HepG2 (cell line): ENCODE results near the gene NXN. TPM values are rescaled to one million over a fixed set of nuclear protein-coding genes. Genes with fewer than 3 reads are reported as not detected.

Experiments
- AGO1 ChIP-seq: fragments of 200-400 bp; formaldehyde crosslinking; IDR thresholded peaks from 2 replicates; pipeline ENCODE4 v1.6.1; 2017; ENCODE audit warnings: mild to moderate bottlenecking, low read depth, low read length, moderate library complexity; ENCODE audit not compliant: poor library complexity, severe bottlenecking
- ARNT2 ChIP-seq: sonication (generic); formaldehyde crosslinking; IDR thresholded peaks from 2 replicates; pipeline ENCODE4 v1.8.0; 2022; ENCODE audit warnings: mild to moderate bottlenecking, low read depth, missing genetic modification reagents, moderate library complexity
- CSRNP2 ChIP-seq: sonication (generic); formaldehyde crosslinking; conservative IDR thresholded peaks from 2 replicates; pipeline ENCODE4 v1.8.0; 2022; ENCODE audit warnings: low read depth, missing genetic modification reagents
- DPF2 ChIP-seq: sonication (generic); formaldehyde crosslinking; IDR thresholded peaks from 2 replicates; pipeline ENCODE4 v1.4.0; 2020; ENCODE audit warnings: mild to moderate bottlenecking, low read depth, missing genetic modification reagents, borderline replicate concordance
- FLYWCH1 ChIP-seq: sonication (generic); formaldehyde crosslinking; IDR thresholded peaks from 2 replicates; pipeline ENCODE4 v1.8.1; 2023; ENCODE audit warnings: mild to moderate bottlenecking, missing genetic modification reagents
- KLF11 ChIP-seq: IDR thresholded peaks from 2 replicates; pipeline ENCODE4 v1.6.1; 2016; ENCODE audit warnings: missing compliant biosample characterization
- NR2F6 ChIP-seq, 2 experiments: IDR thresholded peaks; 2 replicates each; pipeline ENCODE4 v1.6.1; 2016; ENCODE audit warnings: antibody characterized with exemption in 1 of 2, mild to moderate bottlenecking in 1 of 2
- PAF1 ChIP-seq: IDR thresholded peaks from 2 replicates; pipeline ENCODE4 v1.6.1; 2016; ENCODE audit warnings: missing genetic modification reagents, missing compliant biosample characterization
- POGZ ChIP-seq: sonication (generic); formaldehyde crosslinking; IDR thresholded peaks from 2 replicates; pipeline ENCODE4 v1.4.0; 2020; ENCODE audit warnings: mild to moderate bottlenecking, missing genetic modification reagents
- RCOR2 ChIP-seq: IDR thresholded peaks from 2 replicates; pipeline ENCODE4 v1.6.1; 2016; ENCODE audit warnings: missing biosample characterization, missing genetic modification reagents
- SMC3 ChIP-seq: IDR thresholded peaks from 2 replicates; pipeline ENCODE4 v1.6.1; 2011; ENCODE audit warnings: low read length, improper control_type of control experiment
- SOX13 ChIP-seq, 3 experiments: fragments of 450-650 bp in 1 of 3; sonication (generic) in 1 of 3; formaldehyde crosslinking in 1 of 3; IDR thresholded peaks in 2 of 3; conservative IDR thresholded peaks in 1 of 3; 2 replicates each; pipeline versions ENCODE4 v1.5.0 to v1.6.1; 2016 to 2020; ENCODE audit warnings: antibody characterized with exemption in 1 of 3, mild to moderate bottlenecking in 1 of 3, missing compliant biosample characterization in 1 of 3, missing genetic modification reagents in 1 of 3, moderate library complexity in 1 of 3
- UBTF ChIP-seq: sonication (generic); formaldehyde crosslinking; IDR thresholded peaks from 2 replicates; pipeline ENCODE4 v1.4.0; 2020; ENCODE audit warnings: mild to moderate bottlenecking, missing genetic modification reagents
- WIZ ChIP-seq: sonication (generic); formaldehyde crosslinking; IDR thresholded peaks from 2 replicates; pipeline ENCODE4 v1.5.1; 2020; ENCODE audit warnings: mild to moderate bottlenecking, missing genetic modification reagents
- YEATS4 ChIP-seq: sonication (generic); formaldehyde crosslinking; IDR thresholded peaks from 2 replicates; pipeline ENCODE4 v1.4.0; 2020; ENCODE audit warnings: missing genetic modification reagents, borderline replicate concordance
- ZBTB4 ChIP-seq: sonication (generic); formaldehyde crosslinking; IDR thresholded peaks from 2 replicates; pipeline ENCODE4 v1.4.0; 2020; ENCODE audit warnings: missing genetic modification reagents, mild to moderate bottlenecking, borderline replicate concordance
- ZNF337 ChIP-seq: sonication (generic); formaldehyde crosslinking; IDR thresholded peaks from 2 replicates; pipeline ENCODE4 v1.5.1; 2020; ENCODE audit warnings: missing genetic modification reagents, low read depth, mild to moderate bottlenecking, borderline replicate concordance
- ZNF569 ChIP-seq: sonication (generic); formaldehyde crosslinking; IDR thresholded peaks from 2 replicates; pipeline ENCODE4 v1.5.0; 2020; ENCODE audit warnings: mild to moderate bottlenecking, missing genetic modification reagents, moderate library complexity, borderline replicate concordance
- ZNF619 ChIP-seq: sonication (generic); formaldehyde crosslinking; IDR thresholded peaks from 2 replicates; pipeline ENCODE4 v1.4.0; 2020; ENCODE audit warnings: mild to moderate bottlenecking, missing genetic modification reagents
- ZNF672 ChIP-seq: sonication (generic); formaldehyde crosslinking; IDR thresholded peaks from 2 replicates; pipeline ENCODE4 v1.8.1; 2022; ENCODE audit warnings: missing genetic modification reagents
- ZNF709 ChIP-seq: sonication (generic); formaldehyde crosslinking; IDR thresholded peaks from 2 replicates; pipeline ENCODE4 v1.5.0; 2020; ENCODE audit warnings: mild to moderate bottlenecking, missing genetic modification reagents
- ZNF782 ChIP-seq: sonication (generic); formaldehyde crosslinking; IDR thresholded peaks from 2 replicates; pipeline ENCODE4 v1.4.0; 2020; ENCODE audit warnings: missing genetic modification reagents, mild to moderate bottlenecking, borderline replicate concordance
- polyA plus RNA-seq, 8 experiments: library from polyadenylated mRNA; depleted of rRNA in 3 of 8; stranded (reverse) in 7 of 8; unstranded in 1 of 8; fragments of >200 nt; fragmentation: Illumina TruSeq in 4 of 8; extraction: Trizol in 4 of 8; gene quantifications; 2 replicates each; pipeline versions ENCODE4 v1.2.1 to v1.2.3, GENCODE V29; 2011 to 2016; ENCODE audit warnings: low read depth in 4 of 8, missing spikeins in 1 of 8, mixed read lengths in 1 of 8; ENCODE audit not compliant: insufficient read depth in 1 of 8
- total RNA-seq, 5 experiments: library from RNA; depleted of rRNA; stranded (reverse); fragments of >200 nt; fragmentation: Illumina TruSeq; extraction: Trizol; gene quantifications; 2 replicates each; pipeline ENCODE4 v1.2.3, GENCODE V29; 2016; ENCODE audit warnings: low read depth in 1 of 5

Gene NXN
- total and polyA plus RNA-seq, 2 of the 13 experiments (the other 11 are each of a cell fraction or from before 2014, with no cell fraction given): 22.2 to 24.3 TPM

GRCh38 chr17:979539-980405 lies at the start of gene NXN (continued):
- TF ChIP-seq ZBTB4 (CRISPR knock-in tag) (no peak), SMC3 (no peak), ZNF709 (no peak; the same call in 1 of the 2 replicates), AGO1 (no peak), UBTF (CRISPR knock-in tag) (peak; percentile 79), POGZ (CRISPR knock-in tag) (no peak), NR2F6 (IDR thresholded peaks at IDR 0.05) (peak; percentile 39; the same call in 1 of the 2 replicates), NR2F6 (CRISPR knock-in tag; IDR thresholded peaks at IDR 0.05) (no peak), RCOR2 (CRISPR knock-in tag) (no peak), ARNT2 (peak; percentile 52; the same call in 1 of the 2 replicates), ZNF337 (CRISPR knock-in tag) (no peak), WIZ (CRISPR knock-in tag) (no peak), FLYWCH1 (no peak), CSRNP2 (no peak), ZNF619 (CRISPR knock-in tag) (no peak), PAF1 (CRISPR knock-in tag) (no peak), ZNF782 (CRISPR knock-in tag) (0 out of 2 replicates have a peak, but pooled peaks have one; percentile 11), DPF2 (no peak), SOX13 (IDR thresholded peaks at IDR 0.05) (no peak), SOX13 (CRISPR knock-in tag; conservative IDR thresholded peaks at IDR 0.05 in 1 of 2, IDR thresholded peaks at IDR 0.05 in 1 of 2) (no peak), ZNF569 (CRISPR knock-in tag) (no peak), YEATS4 (CRISPR knock-in tag) (peak; percentile 44; the same call in 1 of the 2 replicates), ZNF672 (CRISPR knock-in tag) (no peak), KLF11 (CRISPR knock-in tag) (no peak)
